Erythroblast (primary cell): ENCODE measurements around the gene SRRM2.

Experiments
- GATA1 ChIP-seq: IDR thresholded peaks from 2 replicates; pipeline ENCODE4 v1.6.1; 2011; ENCODE audit warnings: low read depth, mild to moderate bottlenecking, control low read depth, low read length, moderate library complexity
- POLR2A ChIP-seq: IDR thresholded peaks from 2 replicates; pipeline ENCODE4 v1.6.1; 2011; ENCODE audit warnings: mild to moderate bottlenecking, low read length

GRCh38 chr16:2726923-2727322, 25.5 kb upstream of the SRRM2 start:
- TF ChIP-seq POLR2A, result no peak
- TF ChIP-seq GATA1, result no peak
